Prostate gland (tissue), 2 donors: ENCODE data around the gene ATF6.

ENCODE experiments used
- CTCF ChIP-seq, 4 experiments: fragments of 200-600 bp in 2 of 4; fragments of 450-650 bp in 2 of 4; sonication (generic) in 2 of 4; IDR thresholded peaks; 1 replicate in 3 of 4; 2 replicates in 1 of 4; pipeline ENCODE4 v1.5.1; 2016 to 2019; ENCODE audit warnings: antibody characterized with exemption in 4 of 4, mild to moderate bottlenecking in 2 of 4, moderate library complexity in 2 of 4
- POLR2A ChIP-seq: fragments of 450-650 bp; IDR thresholded peaks from one replicate; pipeline ENCODE4 v1.6.1; 2016; ENCODE audit warnings: antibody characterized with exemption, mild to moderate bottlenecking

- TF ChIP-seq CTCF (IDR thresholded peaks at IDR 0.05) = no peak
- TF ChIP-seq POLR2A = no peak
These were observed 7.7 kb downstream of the ATF6 start for GRCh38 chr1:161773791-161774190.
